ENCODE measurements around the gene AOPEP. TPM values are rescaled to one million over a fixed set of nuclear protein-coding genes. Genes with fewer than 3 reads are reported as not detected.

AOPEP gene
- total RNA-seq, 2 experiments from 2014 or later, result 5.8 to 6.4 TPM

- no peaks in the 10 kb centered on the region for H3K27me3 Mint-ChIP-seq (ENCODE audit: low read depth)
- H3K36me3 Mint-ChIP-seq (ENCODE audit: low read depth), result no peaks in the 10 kb centered on the region
- H3K4me3 Mint-ChIP-seq, result no peak overlapping the region
- H3K27ac Mint-ChIP-seq, result no peak overlapping the region
- H3K4me1 Mint-ChIP-seq (ENCODE audit: low read depth), result peaks cover 42% of the 10 kb centered on the region
- intact Hi-C loops (cut with micrococcal nuclease), result no loop called here
- no peak for DNase-seq
- no peaks in the 10 kb centered on the region for H3K9me3 Mint-ChIP-seq
- CTCF ChIA-PET, result no interaction called here
Measured at GRCh38 chr9:94865582-94866452, 139.3 kb downstream of the AOPEP start.

- H3K4me1 Mint-ChIP-seq (ENCODE audit: low read depth), result peaks cover 42% of the 10 kb centered on the region
- no peaks in the 10 kb centered on the region for H3K9me3 Mint-ChIP-seq
- H3K27me3 Mint-ChIP-seq (ENCODE audit: low read depth), result no peaks in the 10 kb centered on the region
- H3K4me3 Mint-ChIP-seq, result no peak overlapping the region
- DNase-seq, result no peak
- no peak overlapping the region for H3K27ac Mint-ChIP-seq
- intact Hi-C loops (cut with micrococcal nuclease), result no loop called here
- no peaks in the 10 kb centered on the region for H3K36me3 Mint-ChIP-seq (ENCODE audit: low read depth)
- CTCF ChIA-PET, result no interaction called here
Measured at GRCh38 chr9:94866770-94867169, 140.3 kb downstream of the AOPEP start.

- Mint-ChIP-seq H3K9me3 (no peaks in the 10 kb centered on the region), H3K4me3 (no peak overlapping the region), H3K4me1 (ENCODE audit: low read depth) (peaks cover 42% of the 10 kb centered on the region), H3K27me3 (ENCODE audit: low read depth) (no peaks in the 10 kb centered on the region), H3K27ac (no peak overlapping the region), H3K36me3 (ENCODE audit: low read depth) (no peaks in the 10 kb centered on the region)
- CTCF ChIA-PET, result no interaction called here
- intact Hi-C loops (cut with micrococcal nuclease), result no loop called here
- DNase-seq, result no peak
Measured at GRCh38 chr9:94867281-94867841, 140.9 kb downstream of the AOPEP start.

GRCh38 chr9:94867842-94868312, 141.4 kb downstream of the AOPEP start:
- intact Hi-C loops (cut with micrococcal nuclease), result no loop called here
- H3K9me3 Mint-ChIP-seq, result no peaks in the 10 kb centered on the region
- CTCF ChIA-PET, result no interaction called here

GRCh38 chr9:94868464-94868863, 142.0 kb downstream of the AOPEP start:
- Mint-ChIP-seq H3K27me3 (ENCODE audit: low read depth) (no peaks in the 10 kb centered on the region), H3K4me3 (no peak overlapping the region), H3K27ac (no peak overlapping the region), H3K4me1 (ENCODE audit: low read depth) (peaks cover 40% of the 10 kb centered on the region), H3K9me3 (no peaks in the 10 kb centered on the region), H3K36me3 (ENCODE audit: low read depth) (no peaks in the 10 kb centered on the region)
- intact Hi-C loops (cut with micrococcal nuclease), result no loop called here
- DNase-seq, result no peak
- CTCF ChIA-PET, result no interaction called here

More at GRCh38 chr9:94867842-94868312, 141.4 kb downstream of the AOPEP start:
- H3K27me3 Mint-ChIP-seq (ENCODE audit: low read depth), result no peaks in the 10 kb centered on the region
- no peaks in the 10 kb centered on the region for H3K36me3 Mint-ChIP-seq (ENCODE audit: low read depth)
- peaks cover 38% of the 10 kb centered on the region for H3K4me1 Mint-ChIP-seq (ENCODE audit: low read depth)
- H3K27ac Mint-ChIP-seq, result no peak overlapping the region
- H3K4me3 Mint-ChIP-seq, result no peak overlapping the region
- DNase-seq, result no peak

- Mint-ChIP-seq H3K27me3 (ENCODE audit: low read depth) (no peaks in the 10 kb centered on the region), H3K27ac (no peak overlapping the region), H3K4me3 (no peak overlapping the region), H3K36me3 (ENCODE audit: low read depth) (no peaks in the 10 kb centered on the region), H3K9me3 (no peaks in the 10 kb centered on the region), H3K4me1 (ENCODE audit: low read depth) (peaks cover 31% of the 10 kb centered on the region)
- intact Hi-C loops (cut with micrococcal nuclease), result no loop called here
- CTCF ChIA-PET, result no interaction called here
- no peak for DNase-seq
Measured at GRCh38 chr9:94869415-94869843, 142.9 kb downstream of the AOPEP start.

- no peak for DNase-seq
- CTCF ChIA-PET, result no interaction called here
- Mint-ChIP-seq H3K36me3 (ENCODE audit: low read depth) (peaks cover 1% of the 10 kb centered on the region), H3K27me3 (ENCODE audit: low read depth) (no peaks in the 10 kb centered on the region), H3K27ac (no peak overlapping the region), H3K4me3 (no peak overlapping the region), H3K9me3 (no peaks in the 10 kb centered on the region), H3K4me1 (ENCODE audit: low read depth) (peaks cover 33% of the 10 kb centered on the region)
- intact Hi-C loops (cut with micrococcal nuclease), result no loop called here
Measured at GRCh38 chr9:94870465-94870792, 143.9 kb downstream of the AOPEP start.

- no peaks in the 10 kb centered on the region for H3K9me3 Mint-ChIP-seq
- DNase-seq, result peak; percentile 27
- intact Hi-C loops (cut with micrococcal nuclease), result loop anchor here (1.0 kb wide), 1 partner anchor 10 kb away; no protein-coding TSS in a partner anchor
- CTCF ChIA-PET, result interaction anchor here (0.7 kb wide), 1 partner anchor 1773 kb away, joined by 5 read pairs; no protein-coding TSS in a partner anchor
- H3K27me3 Mint-ChIP-seq (ENCODE audit: low read depth), result no peaks in the 10 kb centered on the region
- H3K4me1 Mint-ChIP-seq (ENCODE audit: low read depth), result peaks cover 37% of the 10 kb centered on the region
- peak overlapping the region; percentile 48 for H3K27ac Mint-ChIP-seq
- H3K36me3 Mint-ChIP-seq (ENCODE audit: low read depth), result peaks cover 1% of the 10 kb centered on the region
- no peak overlapping the region for H3K4me3 Mint-ChIP-seq
Measured at GRCh38 chr9:94870793-94871558, 144.5 kb downstream of the AOPEP start.

GRCh38 chr9:94872083-94872833, 145.8 kb downstream of the AOPEP start:
- Mint-ChIP-seq H3K9me3 (no peaks in the 10 kb centered on the region), H3K36me3 (ENCODE audit: low read depth) (peaks cover 1% of the 10 kb centered on the region), H3K4me1 (ENCODE audit: low read depth) (peaks cover 37% of the 10 kb centered on the region), H3K4me3 (no peak overlapping the region), H3K27ac (no peak overlapping the region), H3K27me3 (ENCODE audit: low read depth) (no peaks in the 10 kb centered on the region)
- DNase-seq, result no peak
- CTCF ChIA-PET, result no interaction called here
- intact Hi-C loops (cut with micrococcal nuclease), result no loop called here

GRCh38 chr9:94872891-94873511, 146.5 kb downstream of the AOPEP start:
- Mint-ChIP-seq H3K4me3 (no peak overlapping the region), H3K4me1 (ENCODE audit: low read depth) (peaks cover 37% of the 10 kb centered on the region), H3K9me3 (no peaks in the 10 kb centered on the region), H3K27ac (no peak overlapping the region), H3K27me3 (ENCODE audit: low read depth) (no peaks in the 10 kb centered on the region), H3K36me3 (ENCODE audit: low read depth) (peaks cover 1% of the 10 kb centered on the region)
- CTCF ChIA-PET, result no interaction called here
- DNase-seq, result no peak
- intact Hi-C loops (cut with micrococcal nuclease), result no loop called here

- CTCF ChIA-PET, result no interaction called here
- intact Hi-C loops (cut with micrococcal nuclease), result no loop called here
- peaks cover 4% of the 10 kb centered on the region for H3K36me3 Mint-ChIP-seq (ENCODE audit: low read depth)
Measured at GRCh38 chr9:94874316-94874715, 147.8 kb downstream of the AOPEP start.

More at GRCh38 chr9:94874316-94874715, 147.8 kb downstream of the AOPEP start:
- H3K27ac Mint-ChIP-seq, result no peak overlapping the region
- no peak overlapping the region for H3K4me3 Mint-ChIP-seq
- H3K9me3 Mint-ChIP-seq, result no peaks in the 10 kb centered on the region
- peaks cover 48% of the 10 kb centered on the region for H3K4me1 Mint-ChIP-seq (ENCODE audit: low read depth)
- H3K27me3 Mint-ChIP-seq (ENCODE audit: low read depth), result no peaks in the 10 kb centered on the region
- DNase-seq, result no peak

Measured in activated naive CD4-positive, alpha-beta T cell treated with anti-CD3 and anti-CD28 coated beads for 36 hours (primary cell).